AG10803 (cell line): ENCODE results near the gene SLC5A11.
"Not testable (repeated sequence)": the region's sequence is repeated elsewhere in the genome, so short reads cannot be mapped to it uniquely, and the experiment has no call there.

ENCODE experiments used
- DNase-seq: peaks from one replicate; pipeline ENCODE4 v3.0.0; 2010; ENCODE audit warnings: low read depth
- H3K4me3 ChIP-seq: 2 replicates; pipeline ENCODE4 v1.5.1; 2011; ENCODE audit warnings: mild to moderate bottlenecking, low read length, control low read depth
- CTCF ChIP-seq: conservative IDR thresholded peaks from 2 replicates; pipeline ENCODE4 v1.5.1; 2011; ENCODE audit warnings: mild to moderate bottlenecking, low read length, control low read depth, inconsistent platforms

SLC5A11 gene

DNA sequence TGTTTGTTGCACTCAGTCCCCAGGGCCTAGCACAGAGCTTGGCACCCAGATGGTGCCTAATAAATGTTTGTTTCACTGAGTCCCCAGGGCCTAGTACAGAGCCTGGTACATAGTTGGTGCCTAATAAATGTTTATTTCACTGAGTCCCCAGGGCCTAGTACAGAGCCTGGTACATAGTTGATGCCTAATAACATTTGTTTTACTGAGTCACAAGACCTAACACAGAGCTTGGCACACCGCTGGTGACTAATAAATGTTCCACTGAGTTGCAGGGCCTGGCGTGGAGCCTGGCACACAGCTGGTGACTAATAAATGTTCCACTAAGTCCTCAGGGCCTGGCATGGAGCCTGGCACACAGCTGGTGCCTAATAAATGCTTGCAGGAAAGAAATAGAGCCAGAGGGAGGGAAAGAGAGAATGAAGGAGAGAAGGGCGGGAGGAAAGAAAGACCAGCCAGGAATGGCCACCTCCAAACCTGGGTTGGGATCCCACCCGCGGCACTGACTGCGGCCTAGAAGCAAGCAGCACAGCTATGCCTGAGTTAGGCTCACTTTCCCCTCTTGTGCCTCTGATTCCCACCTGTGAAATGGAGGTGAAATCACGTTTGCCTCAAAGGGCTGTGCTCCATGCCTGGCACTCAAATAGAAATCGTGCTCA lies 7.5 kb downstream of the SLC5A11 start:
- TF ChIP-seq CTCF = no peak
- no peak for DNase-seq
- no peak overlapping the region for H3K4me3 ChIP-seq

- DNase-seq = peak; percentile 25
- H3K4me3 ChIP-seq = no peak overlapping the region
- TF ChIP-seq CTCF = no peak
Observed at GRCh38 chr16:24853830-24854229, 8.1 kb downstream of the SLC5A11 start.

- DNase-seq = no peak
- H3K4me3 ChIP-seq = no peak overlapping the region
- TF ChIP-seq CTCF = no peak
Observed at GRCh38 chr16:24854607-24855171, 8.9 kb downstream of the SLC5A11 start.

GRCh38 chr16:24855678-24856077 lies 9.9 kb downstream of the SLC5A11 start:
- DNase-seq = no peak
- no peak overlapping the region for H3K4me3 ChIP-seq
- no peak for TF ChIP-seq CTCF

DNA sequence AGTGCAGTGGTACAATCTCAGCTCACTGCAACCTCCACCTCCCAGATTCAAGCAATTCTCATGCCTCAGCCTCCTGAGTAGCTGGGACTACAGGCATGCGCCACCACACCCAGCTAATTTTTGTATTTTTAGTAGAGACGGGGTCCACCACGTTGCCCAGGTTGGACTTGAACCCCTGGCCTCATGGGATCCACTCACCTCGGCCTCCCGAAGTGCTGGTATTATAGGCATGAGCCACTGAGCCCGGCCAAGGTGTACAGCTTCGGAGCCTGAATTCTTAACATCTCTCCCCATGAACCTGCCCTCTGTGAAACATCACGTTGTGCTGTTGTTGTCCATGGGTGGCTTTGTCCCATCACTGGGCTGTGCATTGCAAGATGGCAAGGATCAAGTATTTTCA lies 11.1 kb downstream of the SLC5A11 start:
- not testable (repeated sequence) for H3K4me3 ChIP-seq, DNase-seq

- no peak for TF ChIP-seq CTCF
- peak; percentile 37 for DNase-seq
- H3K4me3 ChIP-seq = no peak overlapping the region
Observed at GRCh38 chr16:24858219-24859041, 12.7 kb downstream of the SLC5A11 start.

- TF ChIP-seq CTCF = no peak
- no peak for DNase-seq
- no peak overlapping the region for H3K4me3 ChIP-seq
Observed at GRCh38 chr16:24861461-24861860, 15.7 kb downstream of the SLC5A11 start.
